HL-60 (cell line): Measurements from ENCODE around the gene USP20.

Experiments
- POLR2AphosphoS5 ChIP-seq: IDR thresholded peaks from 2 replicates; pipeline ENCODE4 v1.6.1; 2012; ENCODE audit warnings: low read depth
- TF ChIP-seq, protein P1 (sequence below): IDR thresholded peaks from one replicate; pipeline ENCODE4 v1.5.1; 2011; ENCODE audit warnings: low read length, control low read depth, inconsistent platforms; ENCODE audit not compliant: insufficient read depth

DNA sequence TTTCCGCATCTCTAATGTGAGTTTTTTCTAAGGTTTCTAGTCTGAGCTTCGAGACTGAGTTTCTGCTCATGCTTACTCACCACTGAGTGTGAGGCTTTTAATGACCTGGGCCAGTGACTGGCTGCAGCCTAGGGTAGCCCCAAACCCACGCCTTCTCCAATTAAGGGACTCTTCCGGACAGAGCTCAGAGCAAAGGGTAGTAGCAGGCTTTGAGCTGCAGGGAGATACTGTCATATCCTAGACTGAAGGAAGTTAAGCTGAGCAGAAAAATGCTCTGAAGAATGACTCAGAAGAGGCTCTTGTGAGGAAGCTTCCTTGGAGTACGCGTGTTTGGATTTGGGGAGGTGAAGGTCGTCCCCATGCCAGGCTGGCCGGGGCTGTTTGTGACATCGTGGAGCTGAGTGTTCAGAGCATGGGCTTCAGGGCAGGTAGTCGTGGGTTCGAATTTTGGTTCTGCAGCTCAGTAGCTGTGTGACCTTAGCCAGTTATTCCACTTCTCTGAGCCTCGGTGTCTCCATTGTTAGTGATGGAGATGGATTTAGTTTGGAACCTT lies 3.5 kb downstream of the USP20 start:
- TF ChIP-seq, protein P1, sequence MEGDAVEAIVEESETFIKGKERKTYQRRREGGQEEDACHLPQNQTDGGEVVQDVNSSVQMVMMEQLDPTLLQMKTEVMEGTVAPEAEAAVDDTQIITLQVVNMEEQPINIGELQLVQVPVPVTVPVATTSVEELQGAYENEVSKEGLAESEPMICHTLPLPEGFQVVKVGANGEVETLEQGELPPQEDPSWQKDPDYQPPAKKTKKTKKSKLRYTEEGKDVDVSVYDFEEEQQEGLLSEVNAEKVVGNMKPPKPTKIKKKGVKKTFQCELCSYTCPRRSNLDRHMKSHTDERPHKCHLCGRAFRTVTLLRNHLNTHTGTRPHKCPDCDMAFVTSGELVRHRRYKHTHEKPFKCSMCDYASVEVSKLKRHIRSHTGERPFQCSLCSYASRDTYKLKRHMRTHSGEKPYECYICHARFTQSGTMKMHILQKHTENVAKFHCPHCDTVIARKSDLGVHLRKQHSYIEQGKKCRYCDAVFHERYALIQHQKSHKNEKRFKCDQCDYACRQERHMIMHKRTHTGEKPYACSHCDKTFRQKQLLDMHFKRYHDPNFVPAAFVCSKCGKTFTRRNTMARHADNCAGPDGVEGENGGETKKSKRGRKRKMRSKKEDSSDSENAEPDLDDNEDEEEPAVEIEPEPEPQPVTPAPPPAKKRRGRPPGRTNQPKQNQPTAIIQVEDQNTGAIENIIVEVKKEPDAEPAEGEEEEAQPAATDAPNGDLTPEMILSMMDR, result no peak
- no peak for TF ChIP-seq POLR2AphosphoS5
